Measurements from ENCODE around the gene UIMC1. TPM values are rescaled to one million over a fixed set of nuclear protein-coding genes. Genes with fewer than 3 reads are reported as not detected.

Gene UIMC1
- total RNA-seq, 1 experiment from 2014 or later, result 38.4 TPM

- TF ChIP-seq CTCF (IDR thresholded peaks at IDR 0.05 in 2 of 3, conservative IDR thresholded peaks at IDR 0.05 in 1 of 3; ENCODE audit: borderline replicate concordance in 1 of 3, insufficient read depth in 1 of 3, low read depth in 2 of 3, low read length in 2 of 3), result no peak
These were observed 107.2 kb downstream of the UIMC1 start, which contains the start of gene HK3 (continued) for GRCh38 chr5:176899296-176899891.

- Histone ChIP-seq H3K27ac (ENCODE audit: low read depth, low read length) (no peak overlapping the region), H3K9me3 (ENCODE audit: control insufficient read depth in 1 of 2, insufficient read depth in 1 of 2, low read depth in 1 of 2, low read length in 2 of 2) (no peaks in the 10 kb centered on the region), H3K9ac (ENCODE audit: low read length) (no peak overlapping the region), H3K36me3 (ENCODE audit: control insufficient read depth in 1 of 2, insufficient read depth in 2 of 2, low read length in 2 of 2) (0 out of 4 replicates have a peak, but pooled peaks cover 0 to 7% of the 10 kb centered on the region in 2 experiments), H3K4me1 (ENCODE audit: control insufficient read depth in 1 of 2, insufficient read depth in 2 of 2, low read length in 2 of 2) (no peaks in the 10 kb centered on the region), H3K9me2 (ENCODE audit: insufficient read depth) (no peaks in the 10 kb centered on the region), H2AFZ (ENCODE audit: low read depth, low read length, poor library complexity, severe bottlenecking) (no peak overlapping the region), H3K4me2 (ENCODE audit: low read length) (no peak overlapping the region), H3K27me3 (ENCODE audit: insufficient read depth, low read length) (no peaks in the 10 kb centered on the region), H3K4me3 (replicated peaks in 1 of 2; ENCODE audit: low read depth in 1 of 2, low read length in 2 of 2) (no peak overlapping the region), H3K79me2 (ENCODE audit: insufficient read depth, low read length) (no peaks in the 10 kb centered on the region), H4K20me1 (ENCODE audit: insufficient read depth) (no peaks in the 10 kb centered on the region)
- DNase-seq (ENCODE audit: low read depth, low spot score) (no peak), ATAC-seq (no peak)
- ChIA-PET CTCF (no interaction called here), POLR2A (no interaction called here), RAD21 (ENCODE audit: low non-redundant PET in 1 of 2, low total read pairs in 2 of 2, uncharacterized antibody in 2 of 2, unreplicated experiment in 2 of 2) (no interaction called here)
- TF ChIP-seq POLR2AphosphoS5 (IDR thresholded peaks at IDR 0.05; ENCODE audit: low read depth, low read length) (no peak), REST (IDR thresholded peaks at IDR 0.05; ENCODE audit: low read depth) (no peak), SIN3A (IDR thresholded peaks at IDR 0.05; ENCODE audit: low read depth) (no peak), EGR1 (IDR thresholded peaks at IDR 0.05; ENCODE audit: low read depth) (no peak), TCF7L2 (IDR thresholded peaks at IDR 0.05; ENCODE audit: borderline replicate concordance, extremely low read depth, insufficient read depth, insufficient read length) (no peak), SP1 (IDR thresholded peaks at IDR 0.05; ENCODE audit: low read depth) (no peak), SRF (IDR thresholded peaks at IDR 0.05; ENCODE audit: low read depth) (no peak), YY1 (IDR thresholded peaks at IDR 0.05; ENCODE audit: extremely low read depth, insufficient replicate concordance, low read depth, low read length) (no peak)
- no TSS peak for BruUV-seq (replicated peaks)
- intact Hi-C loops (cut with micrococcal nuclease), result no loop called here
These were observed 109.3 kb downstream of the UIMC1 start for GRCh38 chr5:176897263-176897662.

Data from HCT116 (cell line).